Hepatocyte (in vitro differentiated cells): ENCODE results near the gene SLC25A22.

Source experiments
- EZH2 ChIP-seq: fragments of 200-600 bp; sonication (generic); IDR thresholded peaks from 2 replicates; pipeline ENCODE4 v1.6.1; 2016; ENCODE audit warnings: antibody characterized with exemption, mild to moderate bottlenecking, borderline replicate concordance
- TF ChIP-seq, protein P1 (sequence below): fragments of 200-600 bp; sonication (generic); IDR thresholded peaks from 2 replicates; pipeline ENCODE4 v1.5.1; 2016; ENCODE audit warnings: antibody characterized with exemption, mild to moderate bottlenecking; ENCODE audit not compliant: poor library complexity

DNA sequence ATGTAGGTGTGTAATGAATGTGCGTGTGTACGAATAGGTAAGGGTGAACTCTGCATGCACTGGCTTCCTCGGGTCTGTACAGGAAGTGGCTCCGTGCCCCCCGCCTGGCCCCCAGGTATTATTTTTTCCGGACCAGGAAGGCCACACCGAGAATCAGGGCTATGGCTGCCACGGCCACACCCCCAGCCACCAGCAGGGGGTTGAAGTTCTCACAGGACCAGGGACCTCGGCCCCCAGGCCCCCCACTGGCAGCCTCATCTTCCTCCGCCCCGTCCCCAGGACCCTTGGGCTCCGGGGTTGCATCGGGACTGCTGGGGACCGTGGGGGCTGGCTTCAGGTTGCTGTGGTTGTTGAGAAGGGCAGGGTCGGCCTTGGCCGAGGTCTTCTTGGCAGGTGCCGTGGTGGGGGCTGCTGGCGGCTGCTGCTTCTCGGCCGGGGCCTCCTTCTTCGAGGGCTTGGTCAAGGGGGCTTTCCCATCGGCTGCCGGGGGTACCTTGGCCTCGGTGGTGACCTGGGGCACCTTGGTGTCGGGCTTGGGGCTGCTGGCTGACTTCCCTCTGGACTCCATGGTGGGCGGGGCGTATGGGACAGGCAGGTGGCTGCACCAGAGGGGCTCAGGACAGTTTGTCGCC, 10.0 kb downstream of the SLC25A22 start:
- TF ChIP-seq, protein P1, sequence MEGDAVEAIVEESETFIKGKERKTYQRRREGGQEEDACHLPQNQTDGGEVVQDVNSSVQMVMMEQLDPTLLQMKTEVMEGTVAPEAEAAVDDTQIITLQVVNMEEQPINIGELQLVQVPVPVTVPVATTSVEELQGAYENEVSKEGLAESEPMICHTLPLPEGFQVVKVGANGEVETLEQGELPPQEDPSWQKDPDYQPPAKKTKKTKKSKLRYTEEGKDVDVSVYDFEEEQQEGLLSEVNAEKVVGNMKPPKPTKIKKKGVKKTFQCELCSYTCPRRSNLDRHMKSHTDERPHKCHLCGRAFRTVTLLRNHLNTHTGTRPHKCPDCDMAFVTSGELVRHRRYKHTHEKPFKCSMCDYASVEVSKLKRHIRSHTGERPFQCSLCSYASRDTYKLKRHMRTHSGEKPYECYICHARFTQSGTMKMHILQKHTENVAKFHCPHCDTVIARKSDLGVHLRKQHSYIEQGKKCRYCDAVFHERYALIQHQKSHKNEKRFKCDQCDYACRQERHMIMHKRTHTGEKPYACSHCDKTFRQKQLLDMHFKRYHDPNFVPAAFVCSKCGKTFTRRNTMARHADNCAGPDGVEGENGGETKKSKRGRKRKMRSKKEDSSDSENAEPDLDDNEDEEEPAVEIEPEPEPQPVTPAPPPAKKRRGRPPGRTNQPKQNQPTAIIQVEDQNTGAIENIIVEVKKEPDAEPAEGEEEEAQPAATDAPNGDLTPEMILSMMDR: no peak
- no peak for TF ChIP-seq EZH2
